ENCODE measurements around the gene SPAST. TPM values are rescaled to one million over a fixed set of nuclear protein-coding genes. Genes with fewer than 3 reads are reported as not detected.

The SPAST gene
- total and polyA plus RNA-seq, 9 of the 15 experiments (the other 6 are each of a cell fraction or from before 2014, with no cell fraction given): 7.4 to 37.0 (median 19.0) TPM

- Histone ChIP-seq H2AFZ (ENCODE audit: low read depth, low read length) (no peak overlapping the region), H3K9me3 (replicated peaks; ENCODE audit: control insufficient read depth, insufficient read depth, low read depth, low read length) (no peaks in the 10 kb centered on the region), H3K9ac (ENCODE audit: insufficient read depth in 1 of 2, low read depth in 2 of 2, low read length in 2 of 2) (no peak overlapping the region), H3K79me2 (ENCODE audit: control insufficient read depth, insufficient read depth, low read length) (peaks cover 12% of the 10 kb centered on the region), H3K4me2 (ENCODE audit: insufficient read depth, low read length) (no peak overlapping the region), H3K27me3 (ENCODE audit: control insufficient read depth in 2 of 2, insufficient read depth in 2 of 2, low read length in 2 of 2) (no peaks in the 10 kb centered on the region), H3K4me1 (replicated peaks in 1 of 2; ENCODE audit: control insufficient read depth in 2 of 2, insufficient read depth in 2 of 2, low read length in 2 of 2) (peaks cover 13 to 19% of the 10 kb centered on the region in 2 experiments; a peak in 4 of 5 replicates), H3K36me3 (ENCODE audit: control insufficient read depth, insufficient read depth, low read length) (no peaks in the 10 kb centered on the region), H3K27ac (ENCODE audit: extremely low read depth, low read depth, low read length) (no peak overlapping the region), H3K4me3 (no peak overlapping the region), H3K9me1 (ENCODE audit: control insufficient read depth, insufficient read depth, low read length) (no peaks in the 10 kb centered on the region), H4K20me1 (replicated peaks; ENCODE audit: control insufficient read depth, insufficient read depth, low read length) (no peaks in the 10 kb centered on the region)
- intact Hi-C loops (cut with micrococcal nuclease) (no loop called here), in situ Hi-C loops (cut with MboI) (no loop called here)
- BruUV-seq (replicated peaks): no TSS peak
- peak in 1 of 2 experiments; percentile 38; a peak in 1 of 4 replicates for TF ChIP-seq KDM1A (IDR thresholded peaks at IDR 0.05)
- TF ChIP-seq BCOR (IDR thresholded peaks at IDR 0.05): 0 out of 2 replicates have a peak, but pooled peaks have one; percentile 29
- TF ChIP-seq MIER1 (IDR thresholded peaks at IDR 0.05; ENCODE audit: low read depth): no peak
- no peak for TF ChIP-seq HMG20B (CRISPR knock-in tag; IDR thresholded peaks at IDR 0.05)
- TF ChIP-seq SRSF1 (IDR thresholded peaks at IDR 0.05; ENCODE audit: low read depth, low read length): no peak
- TF ChIP-seq RBM25 (IDR thresholded peaks at IDR 0.05; ENCODE audit: low read depth, low read length, severe bottlenecking): peak; percentile 48
- no peak for TF ChIP-seq TAF9B (IDR thresholded peaks at IDR 0.05; ENCODE audit: partially characterized antibody)
- peak; percentile 80 for TF ChIP-seq ZNF146 (CRISPR knock-in tag; IDR thresholded peaks at IDR 0.05; ENCODE audit: unreplicated experiment)
- no peak for TF ChIP-seq TCF7L2 (IDR thresholded peaks at IDR 0.05; ENCODE audit: low read depth, low read length)
- TF ChIP-seq, protein P1, sequence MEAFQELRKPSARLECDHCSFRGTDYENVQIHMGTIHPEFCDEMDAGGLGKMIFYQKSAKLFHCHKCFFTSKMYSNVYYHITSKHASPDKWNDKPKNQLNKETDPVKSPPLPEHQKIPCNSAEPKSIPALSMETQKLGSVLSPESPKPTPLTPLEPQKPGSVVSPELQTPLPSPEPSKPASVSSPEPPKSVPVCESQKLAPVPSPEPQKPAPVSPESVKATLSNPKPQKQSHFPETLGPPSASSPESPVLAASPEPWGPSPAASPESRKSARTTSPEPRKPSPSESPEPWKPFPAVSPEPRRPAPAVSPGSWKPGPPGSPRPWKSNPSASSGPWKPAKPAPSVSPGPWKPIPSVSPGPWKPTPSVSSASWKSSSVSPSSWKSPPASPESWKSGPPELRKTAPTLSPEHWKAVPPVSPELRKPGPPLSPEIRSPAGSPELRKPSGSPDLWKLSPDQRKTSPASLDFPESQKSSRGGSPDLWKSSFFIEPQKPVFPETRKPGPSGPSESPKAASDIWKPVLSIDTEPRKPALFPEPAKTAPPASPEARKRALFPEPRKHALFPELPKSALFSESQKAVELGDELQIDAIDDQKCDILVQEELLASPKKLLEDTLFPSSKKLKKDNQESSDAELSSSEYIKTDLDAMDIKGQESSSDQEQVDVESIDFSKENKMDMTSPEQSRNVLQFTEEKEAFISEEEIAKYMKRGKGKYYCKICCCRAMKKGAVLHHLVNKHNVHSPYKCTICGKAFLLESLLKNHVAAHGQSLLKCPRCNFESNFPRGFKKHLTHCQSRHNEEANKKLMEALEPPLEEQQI (IDR thresholded peaks at IDR 0.05): no peak
- no peak for TF ChIP-seq CAMTA2 (CRISPR knock-in tag; conservative IDR thresholded peaks at IDR 0.05)
- FAIRE-seq (no peak), ATAC-seq (no peak), DNase-seq (ENCODE audit: extremely low read depth in 1 of 4, low spot score in 3 of 4) (no peak)
- POLR2A ChIA-PET: interaction anchor here (0.7 kb wide), 1 partner anchor 187 kb away, joined by 3 read pairs; no protein-coding TSS in a partner anchor
- WGBS (ENCODE audit: insufficient coverage, low coverage, missing lambda C conversion rate): 65% methylated on average over 2 of the region's 2 CpGs
- CTCF ChIA-PET (ENCODE audit: low intra/inter-chr PET ratio): no interaction called here
Measured at GRCh38 chr2:32060266-32060665, 3.1 kb upstream of the SPAST start.

Measured in K562 (cell line).